Skeletal muscle tissue (tissue), 4 donors: ENCODE results near the gene TMEM184A. TPM values are rescaled to one million over a fixed set of nuclear protein-coding genes. Genes with fewer than 3 reads are reported as not detected.
"Not testable (repeated sequence)": the region's sequence is repeated elsewhere in the genome, so short reads cannot be mapped to it uniquely, and the experiment has no call there.

ENCODE experiments used
- H3K27ac ChIP-seq: one replicate; pipeline ENCODE4 v1.7.0; 2013; ENCODE audit warnings: mild to moderate bottlenecking, low read depth, low read length, inconsistent platforms
- H3K27me3 ChIP-seq, 3 donors: one replicate each; pipeline ENCODE4 v1.7.0; 2013; ENCODE audit warnings: low read length in 3 of 3; ENCODE audit not compliant: control insufficient read depth in 3 of 3, insufficient read depth in 3 of 3
- H3K36me3 ChIP-seq, 3 donors: one replicate each; pipeline ENCODE4 v1.7.0; 2013; ENCODE audit warnings: low read length in 3 of 3; ENCODE audit not compliant: control insufficient read depth in 3 of 3, insufficient read depth in 3 of 3
- H3K4me1 ChIP-seq, 3 donors: one replicate each; pipeline ENCODE4 v1.7.0; 2013; ENCODE audit warnings: low read length in 3 of 3, mild to moderate bottlenecking in 3 of 3; ENCODE audit not compliant: control insufficient read depth in 3 of 3, insufficient read depth in 3 of 3
- H3K4me3 ChIP-seq, 3 donors: one replicate each; pipeline ENCODE4 v1.7.0; 2013; ENCODE audit warnings: low read length in 3 of 3
- H3K9ac ChIP-seq, 3 donors: one replicate each; pipeline ENCODE4 v1.7.0; 2013; ENCODE audit warnings: low read length in 3 of 3, mild to moderate bottlenecking in 3 of 3, moderate library complexity in 2 of 3, low read depth in 1 of 3
- H3K9me3 ChIP-seq, 3 donors: one replicate each; pipeline ENCODE4 v1.7.0; 2013; ENCODE audit warnings: low read length in 3 of 3; ENCODE audit not compliant: control insufficient read depth in 3 of 3
- total RNA-seq: library from RNA; depleted of rRNA; stranded (reverse); fragments of >200 nt; gene quantifications from one replicate; pipeline ENCODE4 v1.2.3, GENCODE V29; 2014
- donor health status: Osteomylitis.

TMEM184A gene
- total RNA-seq, 1 donor from 2014 or later, result not detected

- H3K36me3 ChIP-seq, H3K4me3 ChIP-seq, H3K9me3 ChIP-seq, H3K27me3 ChIP-seq, H3K27ac ChIP-seq, H3K9ac ChIP-seq: not testable (repeated sequence)
- H3K4me1 ChIP-seq, result peaks cover 12 to 19% (median 19%) of the 10 kb centered on the region in 3 donors
Observed at GRCh38 chr7:1515509-1515967, 40.5 kb downstream of the TMEM184A start.

GRCh38 chr7:1514995-1515401 is 41.0 kb downstream of the TMEM184A start:
- peaks cover 12 to 19% (median 19%) of the 10 kb centered on the region in 3 donors for H3K4me1 ChIP-seq
- H3K27ac ChIP-seq, result no peak overlapping the region
- H3K36me3 ChIP-seq, result no peaks in the 10 kb centered on the region
- H3K27me3 ChIP-seq, result peaks cover 0 to 3% (median 0%) of the 10 kb centered on the region in 3 donors
- no peak overlapping the region for H3K4me3 ChIP-seq
- no peaks in the 10 kb centered on the region for H3K9me3 ChIP-seq
- peak overlapping the region in 1 of 3 donors; percentile 1 for H3K9ac ChIP-seq

- Histone ChIP-seq H3K36me3 (no peaks in the 10 kb centered on the region), H3K9me3 (no peaks in the 10 kb centered on the region), H3K4me3 (no peak overlapping the region), H3K27ac (peak overlapping the region; percentile 100), H3K4me1 (peaks cover 12 to 19% (median 19%) of the 10 kb centered on the region in 3 donors), H3K27me3 (peaks cover 0 to 3% (median 0%) of the 10 kb centered on the region in 3 donors), H3K9ac (peak overlapping the region in 2 of 3 donors; percentile 86 to 93)
Observed at GRCh38 chr7:1514407-1514806, 41.6 kb downstream of the TMEM184A start.

GRCh38 chr7:1513657-1514095 is 42.3 kb downstream of the TMEM184A start:
- peaks cover 0 to 3% (median 0%) of the 10 kb centered on the region in 3 donors for H3K27me3 ChIP-seq
- peak overlapping the region; percentile 60 to 93 (median 86) for H3K9ac ChIP-seq
- H3K9me3 ChIP-seq, result no peaks in the 10 kb centered on the region
- peaks cover 12 to 19% (median 19%) of the 10 kb centered on the region in 3 donors for H3K4me1 ChIP-seq
- H3K4me3 ChIP-seq, result peak overlapping the region in 2 of 3 donors; percentile 50 to 60
- peak overlapping the region; percentile 100 for H3K27ac ChIP-seq
- no peaks in the 10 kb centered on the region for H3K36me3 ChIP-seq

- H3K9ac ChIP-seq, result peak overlapping the region; percentile 60 to 93 (median 86)
- H3K27ac ChIP-seq, result peak overlapping the region; percentile 100
- no peaks in the 10 kb centered on the region for H3K9me3 ChIP-seq
- H3K4me3 ChIP-seq, result peak overlapping the region in 2 of 3 donors; percentile 50 to 60
- H3K4me1 ChIP-seq, result peaks cover 12 to 19% (median 19%) of the 10 kb centered on the region in 3 donors
- H3K36me3 ChIP-seq, result no peaks in the 10 kb centered on the region
- H3K27me3 ChIP-seq, result peaks cover 0 to 3% (median 0%) of the 10 kb centered on the region in 3 donors
Observed at GRCh38 chr7:1512781-1513656, 43.0 kb downstream of the TMEM184A start.

GRCh38 chr7:1511444-1512422 is 44.3 kb downstream of the TMEM184A start:
- Histone ChIP-seq H3K27ac (no peak overlapping the region), H3K4me3 (no peak overlapping the region), H3K36me3 (no peaks in the 10 kb centered on the region)

GRCh38 chr7:1510780-1511154 is 45.2 kb downstream of the TMEM184A start:
- Histone ChIP-seq H3K9me3 (no peaks in the 10 kb centered on the region), H3K27me3 (peaks cover 0 to 3% (median 0%) of the 10 kb centered on the region in 3 donors), H3K9ac (no peak overlapping the region), H3K27ac (no peak overlapping the region), H3K4me1 (peaks cover 17 to 26% (median 23%) of the 10 kb centered on the region in 3 donors), H3K36me3 (no peaks in the 10 kb centered on the region), H3K4me3 (no peak overlapping the region)

More at GRCh38 chr7:1511444-1512422, 44.3 kb downstream of the TMEM184A start:
- Histone ChIP-seq H3K9me3 (no peaks in the 10 kb centered on the region), H3K27me3 (peaks cover 0 to 3% (median 0%) of the 10 kb centered on the region in 3 donors), H3K4me1 (peaks cover 15 to 25% (median 22%) of the 10 kb centered on the region in 3 donors), H3K9ac (no peak overlapping the region)

GRCh38 chr7:1509226-1509625 is 46.8 kb downstream of the TMEM184A start:
- H3K4me3 ChIP-seq, result no peak overlapping the region
- H3K9ac ChIP-seq, result no peak overlapping the region
- H3K27ac ChIP-seq, result no peak overlapping the region
- H3K36me3 ChIP-seq, result no peaks in the 10 kb centered on the region
- no peaks in the 10 kb centered on the region for H3K9me3 ChIP-seq
- peaks cover 0 to 3% (median 0%) of the 10 kb centered on the region in 3 donors for H3K27me3 ChIP-seq
- H3K4me1 ChIP-seq, result peaks cover 14 to 26% (median 20%) of the 10 kb centered on the region in 3 donors

- no peaks in the 10 kb centered on the region for H3K36me3 ChIP-seq
- H3K9ac ChIP-seq, result no peak overlapping the region
- no peaks in the 10 kb centered on the region for H3K9me3 ChIP-seq
- peaks cover 0 to under 1% (median 0%) of the 10 kb centered on the region in 3 donors for H3K27me3 ChIP-seq
- no peak overlapping the region for H3K27ac ChIP-seq
- H3K4me3 ChIP-seq, result no peak overlapping the region
- peaks cover 12 to 24% (median 14%) of the 10 kb centered on the region in 3 donors for H3K4me1 ChIP-seq
Observed at GRCh38 chr7:1508277-1508758, 47.7 kb downstream of the TMEM184A start.
